Measurements from ENCODE around the gene DR1.

The DR1 gene

DNA sequence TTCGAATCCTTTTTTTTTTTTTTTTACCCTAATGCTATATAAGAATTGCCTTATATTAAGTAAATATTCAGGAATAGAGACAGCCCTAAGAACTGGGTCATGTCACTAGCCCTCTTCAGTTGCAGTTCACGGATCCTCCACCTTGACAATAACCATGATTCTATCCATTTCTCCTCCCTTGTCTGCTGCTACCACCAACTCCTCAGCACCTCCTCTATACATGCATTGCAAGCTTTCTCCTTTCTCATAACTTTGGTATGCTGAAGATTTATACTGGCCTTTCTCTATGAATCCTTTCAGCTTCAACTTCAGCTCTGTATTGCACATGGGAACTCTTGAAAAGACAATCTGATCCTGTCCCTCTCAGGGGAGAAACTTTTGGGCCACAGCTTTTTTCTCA lies 14.3 kb upstream of the DR1 start:
- Histone ChIP-seq H3K27ac (no peak overlapping the region), H3K9me3 (ENCODE audit: low read depth, low read length) (no peaks in the 10 kb centered on the region), H3K36me3 (ENCODE audit: insufficient read depth, low read length) (no peaks in the 10 kb centered on the region), H3K4me3 (no peak overlapping the region), H3K9ac (ENCODE audit: insufficient read length) (no peak overlapping the region)
- TF ChIP-seq FOXP2 (optimal IDR thresholded peaks at IDR 0.05; ENCODE audit: control extremely low read depth, extremely low read length, insufficient read depth) (no peak), EZH2 (IDR thresholded peaks at IDR 0.05) (no peak), POLR2AphosphoS5 (IDR thresholded peaks at IDR 0.05; ENCODE audit: borderline replicate concordance, low read depth, low read length) (no peak)
- DNase-seq (ENCODE audit: low read depth, low spot score) = no peak

DNA sequence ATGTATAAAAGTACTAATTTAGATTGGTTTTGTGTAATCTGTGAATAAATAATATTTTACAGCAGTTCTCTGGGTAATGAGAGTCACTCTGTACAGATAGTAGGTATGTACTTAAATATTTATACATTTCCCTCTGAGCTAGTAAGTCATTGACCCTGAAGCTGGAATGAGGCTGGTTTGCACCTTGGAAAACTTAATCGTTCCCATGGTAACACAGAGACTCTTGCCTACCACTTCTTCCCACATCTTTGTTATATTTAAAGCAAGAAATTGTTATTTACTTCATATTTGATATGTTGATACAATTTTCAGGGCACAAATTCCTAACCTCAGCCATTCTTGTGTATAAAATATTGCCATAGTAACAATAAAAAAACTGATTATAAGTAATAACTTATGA lies 13.3 kb upstream of the DR1 start:
- no peak overlapping the region for H3K9ac ChIP-seq (ENCODE audit: insufficient read length)
- no peak overlapping the region for H3K4me3 ChIP-seq
- H3K27ac ChIP-seq = no peak overlapping the region
- H3K9me3 ChIP-seq (ENCODE audit: low read depth, low read length) = no peaks in the 10 kb centered on the region
- no peaks in the 10 kb centered on the region for H3K36me3 ChIP-seq (ENCODE audit: insufficient read depth, low read length)
- TF ChIP-seq POLR2AphosphoS5 (IDR thresholded peaks at IDR 0.05; ENCODE audit: borderline replicate concordance, low read depth, low read length) (no peak), FOXP2 (optimal IDR thresholded peaks at IDR 0.05; ENCODE audit: control extremely low read depth, extremely low read length, insufficient read depth) (no peak)
- no peak for DNase-seq (ENCODE audit: low read depth, low spot score)

DNA sequence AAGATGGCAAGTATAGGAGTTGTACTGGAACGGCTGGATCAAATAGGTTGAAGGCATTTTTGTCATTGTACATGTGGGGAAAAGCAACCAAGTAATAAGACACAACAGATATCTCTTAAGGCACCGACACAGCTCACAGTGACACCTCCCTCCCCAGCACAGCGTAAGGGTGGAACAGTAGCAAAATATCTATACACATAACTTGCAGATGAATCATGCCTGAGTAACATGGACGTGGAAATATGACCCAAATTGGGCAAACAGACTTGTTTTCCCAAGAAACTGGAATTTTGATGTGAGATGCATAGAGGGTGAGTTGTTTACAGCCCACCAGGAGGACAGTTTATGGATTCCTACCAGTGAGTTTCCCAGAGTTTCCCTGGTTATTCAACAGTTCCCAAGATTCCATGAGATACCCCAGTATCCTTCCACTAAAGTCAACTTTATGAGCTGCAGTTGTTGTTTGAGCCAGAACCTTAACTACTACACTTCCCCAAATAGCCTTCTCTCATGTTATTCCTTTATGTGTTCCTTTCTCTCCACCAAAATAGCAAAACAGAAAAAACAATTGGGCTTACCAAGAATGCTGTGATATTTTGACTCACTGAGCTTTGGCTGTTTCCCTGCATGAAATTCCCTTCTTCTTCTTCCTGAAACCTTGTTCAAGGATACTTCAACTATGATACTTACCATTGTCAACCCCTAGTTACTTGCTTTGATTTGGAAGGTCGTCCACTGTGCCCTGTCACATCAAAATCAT lies 7.1 kb upstream of the DR1 start:
- no peaks in the 10 kb centered on the region; the same call in 1 of the 2 replicates for H3K36me3 ChIP-seq (ENCODE audit: insufficient read depth, low read length)
- no peak overlapping the region for H3K4me3 ChIP-seq
- TF ChIP-seq POLR2AphosphoS5 (IDR thresholded peaks at IDR 0.05; ENCODE audit: borderline replicate concordance, low read depth, low read length) (no peak), EZH2 (IDR thresholded peaks at IDR 0.05) (no peak), FOXP2 (optimal IDR thresholded peaks at IDR 0.05; ENCODE audit: control extremely low read depth, extremely low read length, insufficient read depth) (no peak)
- H3K9me3 ChIP-seq (ENCODE audit: low read depth, low read length) = no peaks in the 10 kb centered on the region
- no peak overlapping the region for H3K9ac ChIP-seq (ENCODE audit: insufficient read length)
- no peak for DNase-seq (ENCODE audit: low read depth, low spot score)
- no peak overlapping the region for H3K27ac ChIP-seq

DNA sequence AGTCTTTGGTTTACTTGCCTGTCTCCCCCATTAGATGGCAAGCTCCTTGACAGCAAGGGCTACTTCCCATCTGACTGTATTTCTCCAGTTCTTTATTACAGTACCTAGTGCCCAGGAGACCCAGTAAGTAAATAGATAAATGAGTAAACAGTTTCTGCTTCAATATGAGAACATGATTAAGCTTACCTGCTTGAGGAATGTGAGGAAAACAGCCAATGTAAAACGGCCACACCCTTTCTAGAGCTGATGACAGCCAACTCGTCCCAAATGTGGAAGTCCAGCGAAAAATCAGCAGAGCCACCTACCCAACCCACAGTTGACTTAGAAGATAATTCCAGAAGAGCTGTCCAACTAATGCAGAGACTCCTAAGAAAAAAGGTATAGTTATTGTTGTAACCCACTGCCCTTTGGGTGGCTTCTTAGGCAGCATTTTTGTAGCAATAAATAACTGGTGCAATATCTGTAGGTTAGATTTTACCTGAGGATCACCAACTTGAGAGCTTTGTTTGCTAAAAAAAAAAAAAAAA lies 6.5 kb upstream of the DR1 start:
- H3K27ac ChIP-seq = no peak overlapping the region

DNA sequence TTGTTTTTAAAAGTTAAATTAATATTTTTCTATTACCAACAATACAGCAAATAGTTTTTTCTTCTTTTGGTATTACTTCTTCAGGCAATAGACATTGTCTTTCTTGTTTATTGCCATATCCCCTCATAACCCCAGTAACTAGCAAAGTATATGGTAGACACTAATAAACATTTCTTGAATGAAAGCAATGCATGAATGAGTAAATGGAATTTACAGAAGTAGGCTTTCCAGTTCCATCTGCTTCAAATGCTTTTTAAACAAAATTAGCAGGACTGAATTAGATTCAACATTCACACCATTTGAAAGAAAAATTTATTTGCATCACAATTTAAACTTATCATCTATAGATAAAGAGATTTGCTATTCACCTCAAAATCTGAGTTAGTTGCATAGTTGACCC lies 5.6 kb upstream of the DR1 start:
- H3K9ac ChIP-seq (ENCODE audit: insufficient read length) = no peak overlapping the region
- no peaks in the 10 kb centered on the region for H3K9me3 ChIP-seq (ENCODE audit: low read depth, low read length)
- H3K36me3 ChIP-seq (ENCODE audit: insufficient read depth, low read length) = no peaks in the 10 kb centered on the region; the same call in 1 of the 2 replicates
- no peak for DNase-seq (ENCODE audit: low read depth, low spot score)
- H3K27ac ChIP-seq = no peak overlapping the region
- H3K4me3 ChIP-seq = no peak overlapping the region
- no peak for TF ChIP-seq EZH2 (IDR thresholded peaks at IDR 0.05)
- TF ChIP-seq POLR2AphosphoS5 (IDR thresholded peaks at IDR 0.05; ENCODE audit: borderline replicate concordance, low read depth, low read length) = no peak
- no peak for TF ChIP-seq FOXP2 (optimal IDR thresholded peaks at IDR 0.05; ENCODE audit: control extremely low read depth, extremely low read length, insufficient read depth)

More for the DNA sequence above, 6.5 kb upstream of the DR1 start:
- no peak for DNase-seq (ENCODE audit: low read depth, low spot score)
- no peak overlapping the region for H3K9ac ChIP-seq (ENCODE audit: insufficient read length)
- TF ChIP-seq EZH2 (IDR thresholded peaks at IDR 0.05) = no peak
- no peak for TF ChIP-seq FOXP2 (optimal IDR thresholded peaks at IDR 0.05; ENCODE audit: control extremely low read depth, extremely low read length, insufficient read depth)
- TF ChIP-seq POLR2AphosphoS5 (IDR thresholded peaks at IDR 0.05; ENCODE audit: borderline replicate concordance, low read depth, low read length) = no peak
- no peaks in the 10 kb centered on the region for H3K9me3 ChIP-seq (ENCODE audit: low read depth, low read length)
- no peak overlapping the region for H3K4me3 ChIP-seq
- no peaks in the 10 kb centered on the region; the same call in 1 of the 2 replicates for H3K36me3 ChIP-seq (ENCODE audit: insufficient read depth, low read length)

DNA sequence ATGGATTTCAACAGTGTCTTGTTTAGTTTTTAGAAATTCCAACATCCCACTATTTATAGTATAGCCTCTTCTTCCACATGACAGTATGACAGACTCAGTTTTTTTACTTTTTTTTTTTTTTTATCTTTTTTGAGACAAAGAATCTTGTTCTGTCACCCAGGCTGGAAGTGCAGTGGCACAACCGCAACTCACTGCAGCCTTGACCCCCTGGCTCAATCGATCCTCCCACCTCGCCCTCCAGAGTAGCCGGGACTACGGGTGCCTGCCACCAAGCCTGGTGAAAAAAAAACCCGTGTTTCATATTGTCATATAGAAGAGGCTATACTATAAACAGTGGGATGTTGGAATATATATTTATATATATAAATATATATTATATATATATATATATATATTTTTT lies 1.2 kb upstream of the DR1 start:
- no peak overlapping the region for H3K9ac ChIP-seq (ENCODE audit: insufficient read length)
- no peaks in the 10 kb centered on the region for H3K9me3 ChIP-seq (ENCODE audit: low read depth, low read length)
- no peak for DNase-seq (ENCODE audit: low read depth, low spot score)
- no peak overlapping the region for H3K27ac ChIP-seq
- TF ChIP-seq FOXP2 (optimal IDR thresholded peaks at IDR 0.05; ENCODE audit: control extremely low read depth, extremely low read length, insufficient read depth) = no peak
- H3K36me3 ChIP-seq (ENCODE audit: insufficient read depth, low read length) = no peaks in the 10 kb centered on the region; the same call in 1 of the 2 replicates
- H3K4me3 ChIP-seq = no peak overlapping the region

DNA sequence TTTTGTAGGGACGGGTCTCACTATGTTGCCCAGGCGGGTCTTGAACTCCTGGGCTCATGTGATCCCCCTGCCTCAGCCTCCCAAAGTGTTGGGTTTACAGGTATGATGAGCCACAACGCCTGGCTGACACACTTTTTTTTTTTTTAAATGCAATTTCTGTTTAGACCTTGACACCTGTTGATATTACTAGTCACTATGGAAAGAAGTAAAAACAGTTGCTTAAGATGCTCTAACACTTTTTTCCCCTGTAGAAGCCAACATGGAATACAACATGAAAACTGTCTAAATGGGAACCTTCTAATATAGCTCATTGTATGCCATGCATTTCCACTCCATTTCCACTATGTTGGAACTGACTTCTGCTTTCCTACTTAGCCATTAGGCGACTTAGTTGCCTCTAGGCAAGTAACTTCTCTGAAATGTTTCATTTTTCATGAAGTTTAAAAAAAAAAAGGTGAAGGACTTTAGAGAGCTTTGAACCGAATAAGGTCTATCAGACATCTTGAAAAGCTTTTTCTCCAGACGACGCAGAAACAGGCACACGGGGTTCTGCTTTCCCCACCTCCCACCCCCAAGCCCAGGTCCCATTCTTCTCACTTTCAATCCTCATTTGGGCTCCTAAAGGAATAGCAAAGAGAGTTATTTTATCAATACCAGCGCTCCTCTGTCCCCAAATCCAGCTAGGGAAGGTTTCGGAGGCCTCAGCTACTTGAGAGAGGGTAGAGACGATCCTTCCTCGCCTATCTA lies 648 bp upstream of the DR1 start:
- Histone ChIP-seq H3K9me3 (ENCODE audit: low read depth, low read length) (no peaks in the 10 kb centered on the region), H3K9ac (ENCODE audit: insufficient read length) (peak overlapping the region; percentile 99), H3K27ac (peak overlapping the region; percentile 99), H3K4me3 (peak overlapping the region; percentile 97), H3K36me3 (ENCODE audit: insufficient read depth, low read length) (peaks cover 4% of the 10 kb centered on the region; the same call in 1 of the 2 replicates)
- no peak for DNase-seq (ENCODE audit: low read depth, low spot score)
- TF ChIP-seq POLR2AphosphoS5 (IDR thresholded peaks at IDR 0.05; ENCODE audit: borderline replicate concordance, low read depth, low read length) (no peak), EZH2 (IDR thresholded peaks at IDR 0.05) (no peak), FOXP2 (optimal IDR thresholded peaks at IDR 0.05; ENCODE audit: control extremely low read depth, extremely low read length, insufficient read depth) (no peak)

DNA sequence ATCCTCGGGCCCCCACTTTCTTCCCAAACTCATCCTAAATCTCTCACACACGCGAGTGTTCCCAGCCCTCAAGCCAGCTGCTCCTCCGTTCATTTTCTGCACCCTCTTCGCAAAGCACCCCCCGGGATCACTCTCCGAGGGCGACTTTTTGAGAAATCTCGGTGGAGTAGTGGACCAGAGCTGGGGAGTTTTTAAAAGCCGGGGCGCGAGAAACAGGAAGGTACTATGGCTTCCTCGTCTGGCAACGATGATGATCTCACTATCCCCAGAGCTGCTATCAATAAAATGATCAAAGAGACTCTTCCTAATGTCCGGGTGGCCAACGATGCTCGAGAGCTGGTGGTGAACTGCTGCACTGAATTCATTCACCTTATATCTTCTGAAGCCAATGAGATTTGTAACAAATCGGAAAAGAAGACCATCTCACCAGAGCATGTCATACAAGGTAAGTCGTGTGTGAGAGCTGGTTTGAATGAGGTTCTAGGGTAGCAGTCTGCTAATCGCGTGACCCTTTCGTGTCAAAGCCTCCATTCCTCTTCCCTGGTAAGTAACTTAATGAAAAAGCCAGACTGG lies 800 bp downstream of the DR1 start:
- no peak for DNase-seq (ENCODE audit: low read depth, low spot score)
- peak overlapping the region; percentile 99 for H3K9ac ChIP-seq (ENCODE audit: insufficient read length)
- no peaks in the 10 kb centered on the region for H3K9me3 ChIP-seq (ENCODE audit: low read depth, low read length)
- H3K36me3 ChIP-seq (ENCODE audit: insufficient read depth, low read length) = peaks cover 13% of the 10 kb centered on the region; the same call in 1 of the 2 replicates
- peak overlapping the region; percentile 99; the same call in 1 of the 2 replicates for H3K27ac ChIP-seq
- peak overlapping the region; percentile 97 for H3K4me3 ChIP-seq
- TF ChIP-seq FOXP2 (optimal IDR thresholded peaks at IDR 0.05; ENCODE audit: control extremely low read depth, extremely low read length, insufficient read depth) (no peak), POLR2AphosphoS5 (IDR thresholded peaks at IDR 0.05; ENCODE audit: borderline replicate concordance, low read depth, low read length) (no peak)
